ENCODE measurements around the gene MEOX1.

Gene MEOX1

DNA sequence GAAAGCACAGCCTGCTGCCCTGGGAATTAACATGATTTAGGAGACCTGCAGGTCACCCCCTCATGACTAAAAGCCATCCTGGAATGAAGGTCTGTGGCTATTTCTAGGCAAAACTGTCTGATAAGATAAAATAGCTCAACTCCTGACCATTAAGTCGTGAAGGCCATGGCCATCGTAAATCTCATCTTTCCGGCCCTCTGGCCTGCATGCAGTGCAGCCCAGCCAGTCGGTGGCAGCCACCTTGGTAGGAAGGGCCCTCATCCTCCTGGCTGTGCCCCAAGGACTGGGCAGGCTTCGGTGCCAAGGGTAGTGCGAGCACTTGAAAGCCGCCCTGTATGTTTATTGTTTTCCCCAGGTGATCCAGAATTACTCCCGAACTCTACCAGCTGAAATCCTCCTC, 18.2 kb upstream of the MEOX1 start:
- no peak for DNase-seq

GRCh38 chr17:43679401-43679800, 17.7 kb upstream of the MEOX1 start:
- no peak for DNase-seq

- DNase-seq = no peak
Observed at GRCh38 chr17:43676471-43676870, 14.7 kb upstream of the MEOX1 start.

- no peak for DNase-seq
Observed at GRCh38 chr17:43674394-43674793, 12.7 kb upstream of the MEOX1 start.

DNA sequence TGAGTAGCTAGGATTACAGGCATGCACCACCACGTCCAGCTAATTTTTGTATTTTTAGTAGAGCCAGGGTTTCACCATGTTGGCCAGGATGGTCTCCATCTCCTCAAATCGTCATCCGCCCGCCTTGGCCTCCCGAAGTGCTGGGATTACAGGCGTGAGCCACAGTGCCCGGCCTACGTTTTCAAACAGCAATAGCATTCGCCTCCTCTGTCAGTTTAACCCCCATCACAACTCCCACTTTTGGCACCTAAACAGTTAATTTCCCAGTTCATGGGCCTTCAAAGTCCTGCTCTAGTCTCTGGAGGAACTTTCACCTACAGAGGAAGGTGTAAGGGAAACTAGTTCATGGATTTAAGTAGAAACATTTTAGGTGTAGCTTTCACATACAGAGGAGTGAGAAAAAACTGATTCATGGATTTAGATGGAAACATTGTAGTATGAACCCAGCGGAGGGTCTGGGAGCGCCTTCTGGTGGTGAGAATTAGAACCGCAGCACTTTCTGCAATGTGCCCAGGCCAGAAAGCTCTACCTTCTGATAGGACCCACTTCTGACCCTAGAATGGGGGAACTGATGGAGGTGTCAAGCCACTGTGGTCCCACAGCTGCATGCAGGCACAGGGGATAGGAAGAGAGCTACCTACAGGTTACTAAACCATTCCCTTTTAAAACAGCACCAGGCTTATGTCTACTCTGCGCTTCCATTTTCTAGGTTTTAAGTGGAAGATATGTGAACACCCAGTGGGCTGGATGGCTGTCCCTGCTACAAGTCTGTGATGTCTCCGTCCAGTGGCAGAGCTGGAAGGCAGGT, 12.0 kb upstream of the MEOX1 start:
- DNase-seq = no peak

DNA sequence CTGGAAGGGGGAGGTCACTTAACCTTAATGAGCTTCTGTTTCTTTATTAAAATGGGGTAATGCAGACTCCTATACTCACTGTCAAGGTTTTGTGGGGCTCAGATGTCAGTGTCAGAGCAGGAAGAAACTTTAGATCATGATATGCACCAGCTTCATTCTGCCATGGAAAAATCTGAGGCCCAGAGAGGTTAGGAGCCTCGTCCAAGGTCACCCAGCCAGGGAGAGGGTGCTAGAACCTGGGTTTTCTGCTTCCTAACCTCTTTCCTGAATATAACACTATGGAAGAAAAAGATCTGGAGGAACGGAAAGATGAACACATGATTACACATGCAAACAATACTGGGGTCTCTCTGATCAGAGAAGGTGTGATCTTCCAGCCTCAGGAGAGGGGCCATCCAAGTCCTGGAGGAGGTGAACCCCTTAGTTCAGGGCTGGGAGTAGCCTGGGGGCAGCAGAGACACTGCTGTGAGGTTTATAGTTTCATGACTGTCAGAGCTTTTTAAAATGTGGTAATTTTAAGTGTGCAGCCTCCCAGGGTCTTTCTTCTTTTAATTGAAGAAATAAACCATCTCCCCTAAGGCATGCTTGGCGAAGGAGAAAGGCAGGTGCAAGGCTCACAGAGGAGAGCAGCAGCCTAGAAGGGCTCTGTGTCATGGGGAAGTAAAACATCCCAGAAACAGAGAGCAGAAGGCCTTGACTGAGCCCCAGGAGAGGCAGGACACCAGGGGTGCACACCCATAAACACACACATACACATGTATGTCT, 10.2 kb upstream of the MEOX1 start:
- no peak for DNase-seq

DNA sequence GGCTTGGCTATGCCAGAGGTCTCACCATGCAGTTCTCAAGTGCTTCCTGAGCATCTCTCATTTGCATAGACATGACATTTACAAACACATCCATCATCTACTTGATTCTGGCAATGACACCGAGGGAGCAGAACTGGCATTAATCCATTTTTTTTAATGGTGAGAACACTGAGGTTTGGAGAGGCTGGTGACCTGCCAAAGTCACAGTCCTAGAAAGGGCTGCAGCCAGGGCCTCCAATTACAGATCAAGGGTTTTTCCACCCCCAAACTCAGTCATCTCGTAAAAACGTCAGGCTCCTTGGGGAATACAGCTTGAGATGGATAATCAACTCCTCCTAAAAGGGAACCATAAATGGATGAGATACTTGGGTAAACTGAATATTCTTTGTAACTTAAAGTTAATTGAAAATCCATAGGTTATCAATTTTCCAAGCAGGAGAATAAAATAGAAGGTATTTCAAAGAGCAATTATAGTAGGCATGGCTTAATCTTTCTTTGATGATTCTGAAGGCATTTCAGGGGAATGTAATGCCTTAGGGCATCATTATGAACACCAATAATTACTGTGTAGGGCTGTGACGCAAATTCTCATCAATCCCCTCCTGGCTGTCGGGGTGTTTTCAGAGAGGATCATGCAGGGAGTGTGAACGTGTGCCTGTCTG, 9.4 kb upstream of the MEOX1 start:
- no peak for DNase-seq

GRCh38 chr17:43670645-43671030, 8.9 kb upstream of the MEOX1 start:
- DNase-seq = no peak

DNA sequence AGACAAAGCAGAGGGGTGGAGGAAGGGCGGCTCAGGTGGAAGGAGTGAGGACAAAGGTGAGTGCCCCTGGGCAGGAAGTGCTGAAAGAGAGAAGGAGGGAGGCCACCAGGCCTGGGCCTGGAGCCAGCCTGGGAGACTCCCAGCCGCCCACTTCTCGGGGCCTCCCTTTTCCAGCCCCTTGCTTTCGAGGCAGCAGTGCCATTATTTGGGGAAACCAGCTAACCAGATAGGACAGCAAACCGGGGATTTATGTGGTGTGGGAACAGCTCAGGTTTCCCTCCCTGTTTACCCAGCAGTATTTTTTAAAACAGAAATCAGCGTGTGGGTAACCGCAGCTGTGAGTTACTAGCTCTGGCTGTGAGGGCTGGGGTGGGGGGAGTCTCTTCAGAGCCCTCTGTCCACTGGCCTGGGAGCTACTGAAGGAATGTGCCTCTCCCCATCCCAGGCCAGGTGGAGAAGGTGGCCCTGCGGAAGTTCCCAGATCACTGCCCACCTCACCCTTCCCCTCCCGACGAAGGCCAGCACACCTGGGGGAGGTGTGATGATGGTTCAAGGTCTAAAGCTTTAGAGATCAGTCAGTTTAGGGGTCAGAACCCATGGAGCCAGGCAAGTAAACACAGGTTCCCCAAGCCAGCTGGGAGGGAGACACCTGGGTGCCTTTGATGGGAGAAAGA, 8.4 kb upstream of the MEOX1 start:
- peak; percentile 53 for DNase-seq

DNA sequence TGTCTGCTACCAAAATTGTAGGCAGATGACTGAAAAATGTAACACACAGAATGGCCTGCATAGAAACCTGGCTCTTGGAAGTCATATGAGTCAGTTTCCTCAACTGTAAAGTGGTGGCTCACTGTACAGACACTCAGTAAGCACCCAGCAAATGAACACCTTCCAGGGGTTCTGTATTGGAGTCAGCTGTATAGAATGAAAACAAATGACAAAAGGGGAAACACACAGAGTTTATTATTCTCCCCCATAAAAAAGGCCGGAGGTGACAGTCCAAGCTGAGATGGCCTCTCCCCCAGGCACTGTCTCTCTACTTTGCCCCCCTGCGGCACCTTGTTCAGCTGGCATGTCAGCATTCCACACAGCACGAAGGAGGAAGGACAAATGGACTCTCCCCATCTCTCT, 6.2 kb upstream of the MEOX1 start:
- DNase-seq = no peak

DNA sequence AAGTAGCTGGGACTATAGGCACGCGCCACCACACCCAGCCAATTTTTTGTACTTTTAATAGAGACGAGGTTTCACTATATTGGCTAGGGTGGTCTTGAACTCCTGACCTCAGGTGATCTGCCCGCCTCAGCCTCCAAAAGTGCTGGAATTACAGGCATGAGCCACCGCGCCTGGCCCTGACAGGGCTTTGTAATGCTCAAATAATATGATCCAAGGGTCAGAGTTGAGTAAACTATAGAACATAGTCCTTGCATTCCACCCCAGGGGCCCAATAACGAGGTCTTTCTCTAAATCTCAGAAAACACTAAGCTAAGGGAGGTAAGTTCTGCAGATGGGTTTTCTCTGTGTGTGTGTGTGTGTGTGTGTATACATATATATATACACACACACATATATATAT, 5.8 kb upstream of the MEOX1 start:
- no peak for DNase-seq

- no peak for DNase-seq
Observed at GRCh38 chr17:43665937-43666236, 4.2 kb upstream of the MEOX1 start.

- no peak for DNase-seq
Observed at GRCh38 chr17:43665084-43665936, 3.6 kb upstream of the MEOX1 start.

DNA sequence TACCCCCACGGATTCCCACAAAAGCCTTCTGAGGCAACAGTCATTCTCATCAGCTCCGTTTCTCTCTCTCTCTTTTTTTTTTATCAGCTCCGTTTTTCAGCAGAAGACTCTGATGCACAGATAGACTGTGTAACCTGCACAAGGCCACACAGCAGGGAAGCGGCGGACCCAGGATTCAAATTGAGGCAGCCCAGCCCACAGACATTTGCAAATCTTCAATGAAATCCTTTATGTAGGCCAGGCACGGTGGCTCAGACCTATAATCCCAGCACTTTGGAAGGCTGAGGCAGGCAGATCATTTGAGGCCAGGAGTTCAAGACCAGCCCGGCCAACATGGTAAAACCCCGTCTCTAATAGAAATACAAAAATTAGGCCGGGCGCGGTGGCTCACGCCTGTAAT, 2.4 kb upstream of the MEOX1 start:
- DNase-seq = no peak

- DNase-seq = no peak
Observed at GRCh38 chr17:43663383-43663782, 1.7 kb upstream of the MEOX1 start.

DNA sequence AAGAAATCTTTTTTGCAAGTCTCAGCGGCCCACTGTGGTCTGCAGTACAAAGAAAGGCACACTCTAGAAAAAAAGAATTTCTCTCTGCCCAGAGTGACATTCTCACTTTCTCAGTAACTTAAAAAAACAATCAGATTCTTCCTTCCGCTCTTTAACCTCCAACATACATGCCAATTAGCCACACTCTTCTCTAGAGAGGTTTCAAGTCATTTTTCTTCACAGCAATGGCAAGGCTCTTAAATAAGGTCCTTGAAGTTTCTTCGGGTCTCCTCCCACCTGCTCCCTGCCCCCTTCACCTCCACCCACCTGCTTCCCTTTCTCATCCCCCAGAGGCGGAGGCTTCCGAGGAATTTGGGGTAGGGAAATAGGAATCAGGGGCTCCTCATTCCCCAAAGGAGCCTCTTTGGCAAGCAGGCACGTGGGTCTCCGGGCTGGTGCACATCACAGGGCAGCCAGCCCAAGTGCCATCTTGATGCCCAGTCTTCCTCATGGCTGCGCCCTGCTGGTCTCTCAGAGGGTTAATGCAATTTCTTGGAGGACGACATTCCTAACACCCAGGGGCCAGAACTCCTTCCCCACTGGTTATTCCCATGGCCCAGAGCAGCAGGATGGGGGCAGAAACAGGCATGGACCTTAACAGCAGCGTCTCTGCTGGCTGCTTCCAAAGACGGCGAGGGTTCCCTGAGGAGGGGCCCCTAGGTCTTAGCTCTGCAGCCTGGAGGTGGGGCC, 855 bp upstream of the MEOX1 start:
- no peak for DNase-seq

- DNase-seq = no peak
Observed at GRCh38 chr17:43660816-43661493, 767 bp downstream of the MEOX1 start.

GRCh38 chr17:43659823-43660617, 1.7 kb downstream of the MEOX1 start:
- no peak for DNase-seq

DNA sequence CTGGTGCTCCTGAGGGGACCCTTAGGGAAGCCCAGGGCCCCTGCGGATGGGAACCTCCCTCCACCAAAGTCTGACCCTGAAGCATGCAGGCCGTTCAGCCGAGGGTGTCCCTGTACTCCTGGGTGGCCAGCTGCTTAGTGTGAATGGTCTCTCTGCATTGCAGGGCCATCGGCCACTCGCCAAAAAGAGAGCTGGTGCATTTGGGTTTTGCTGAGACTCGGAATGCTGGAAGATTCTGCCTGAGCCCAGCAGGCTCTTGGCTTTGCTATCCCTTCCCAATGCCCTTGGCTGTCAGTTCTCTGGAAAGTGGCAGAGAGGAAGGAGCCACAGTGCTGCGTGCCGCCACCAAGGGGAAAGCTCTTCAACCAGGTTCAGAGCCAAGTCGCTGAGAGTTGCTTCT, 2.8 kb downstream of the MEOX1 start:
- no peak for DNase-seq

DNA sequence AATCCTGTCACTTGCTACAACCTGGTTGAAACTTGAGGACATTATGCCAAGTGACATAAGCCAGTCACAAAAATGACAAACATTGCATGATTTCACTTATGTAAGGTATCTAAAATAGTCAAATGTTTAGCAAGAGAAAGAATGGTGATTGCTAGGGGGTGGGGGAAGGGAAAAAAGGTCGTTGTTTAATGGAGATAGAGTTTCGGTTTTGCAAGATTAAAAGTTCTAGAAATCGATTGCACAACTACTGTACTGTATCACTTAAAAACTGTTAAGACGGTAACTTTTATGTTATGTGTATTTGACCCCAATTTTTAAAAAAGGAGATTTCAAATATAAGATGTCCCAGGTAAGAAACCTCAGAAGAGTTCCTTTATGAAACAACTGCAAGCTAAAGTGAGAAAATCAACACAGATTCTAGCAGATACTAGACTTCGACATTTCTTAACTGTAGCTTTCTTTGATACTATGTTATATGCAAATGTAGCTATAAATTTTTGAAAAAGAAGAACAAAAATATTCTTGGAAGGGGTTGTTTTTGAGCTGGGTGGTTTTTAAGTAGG, 5.9 kb downstream of the MEOX1 start:
- DNase-seq = no peak

All from NCI-H2081 treated with DMSO at 0.1 percent for 48 hours (cell line).